ENCODE measurements around the gene ENOX1.

Gene ENOX1

GRCh38 chr13:43808676-43809075 is 21.9 kb upstream of the ENOX1 start:
- no peak for ATAC-seq
- TF ChIP-seq CREB5 (CRISPR knock-in tag; IDR thresholded peaks at IDR 0.05; ENCODE audit: low read depth) (no peak), TOX (CRISPR knock-in tag; IDR thresholded peaks at IDR 0.05; ENCODE audit: borderline replicate concordance) (no peak), ZNF565 (CRISPR knock-in tag; conservative IDR thresholded peaks at IDR 0.05; ENCODE audit: low read depth) (no peak), ZC3H10 (CRISPR knock-in tag; IDR thresholded peaks at IDR 0.05) (no peak), ZFP30 (CRISPR knock-in tag; IDR thresholded peaks at IDR 0.05) (no peak), ZFP3 (CRISPR knock-in tag; IDR thresholded peaks at IDR 0.05) (no peak), PATZ1 (CRISPR knock-in tag; IDR thresholded peaks at IDR 0.05; ENCODE audit: borderline replicate concordance) (no peak), RARB (CRISPR knock-in tag; IDR thresholded peaks at IDR 0.05) (no peak), ISL1 (CRISPR knock-in tag; IDR thresholded peaks at IDR 0.05) (no peak), BACH2 (CRISPR knock-in tag; IDR thresholded peaks at IDR 0.05; ENCODE audit: borderline replicate concordance) (no peak), SNAI2 (CRISPR knock-in tag; IDR thresholded peaks at IDR 0.05) (no peak), OSR1 (CRISPR knock-in tag; IDR thresholded peaks at IDR 0.05) (no peak), CSRNP3 (CRISPR knock-in tag; IDR thresholded peaks at IDR 0.05) (no peak), ZNF8 (CRISPR knock-in tag; IDR thresholded peaks at IDR 0.05) (no peak), TSHZ2 (CRISPR knock-in tag; IDR thresholded peaks at IDR 0.05) (no peak)

GRCh38 chr13:43805681-43806128 is 18.9 kb upstream of the ENOX1 start:
- TF ChIP-seq RARB (CRISPR knock-in tag; IDR thresholded peaks at IDR 0.05) (no peak), SNAI2 (CRISPR knock-in tag; IDR thresholded peaks at IDR 0.05) (no peak), TOX (CRISPR knock-in tag; IDR thresholded peaks at IDR 0.05; ENCODE audit: borderline replicate concordance) (no peak), TSHZ2 (CRISPR knock-in tag; IDR thresholded peaks at IDR 0.05) (no peak), PPARA (CRISPR knock-in tag; IDR thresholded peaks at IDR 0.05; ENCODE audit: borderline replicate concordance) (no peak), PATZ1 (CRISPR knock-in tag; IDR thresholded peaks at IDR 0.05; ENCODE audit: borderline replicate concordance) (no peak), OSR1 (CRISPR knock-in tag; IDR thresholded peaks at IDR 0.05) (no peak), CSDC2 (CRISPR knock-in tag; IDR thresholded peaks at IDR 0.05) (no peak), TCF4 (CRISPR knock-in tag; IDR thresholded peaks at IDR 0.05; ENCODE audit: borderline replicate concordance) (no peak), CREB5 (CRISPR knock-in tag; IDR thresholded peaks at IDR 0.05; ENCODE audit: low read depth) (no peak), ZC3H10 (CRISPR knock-in tag; IDR thresholded peaks at IDR 0.05) (no peak), ZFP30 (CRISPR knock-in tag; IDR thresholded peaks at IDR 0.05) (no peak)
- ATAC-seq, result peak; percentile 5; the same call in 1 of the 3 replicates
